ENCODE measurements around the gene CCT2. TPM values are rescaled to one million over a fixed set of nuclear protein-coding genes. Genes with fewer than 3 reads are reported as not detected.
A peak's percentile ranks its signal among the peaks of the same experiment; 100 is the strongest.

CCT2 gene
- total RNA-seq, 1 experiment from 2014 or later, result 398 TPM

GRCh38 chr12:69585189-69586062 lies at the start of gene CCT2 (continued):
- TF ChIP-seq JUND (IDR thresholded peaks at IDR 0.05) (no peak), POLR2AphosphoS5 (IDR thresholded peaks at IDR 0.05; ENCODE audit: low read depth, low read length) (peak; percentile 97), CEBPB (IDR thresholded peaks at IDR 0.05; ENCODE audit: low read depth) (no peak), EZH2 (IDR thresholded peaks at IDR 0.05) (no peak), SIN3A (IDR thresholded peaks at IDR 0.05; ENCODE audit: low read depth) (peak; percentile 97), YY1 (IDR thresholded peaks at IDR 0.05; ENCODE audit: extremely low read depth, insufficient replicate concordance, low read depth, low read length) (no peak), EZH2phosphoT487 (IDR thresholded peaks at IDR 0.05; ENCODE audit: borderline replicate concordance) (no peak)

- no peak for DNase-seq (ENCODE audit: low read depth, low spot score)
- Histone ChIP-seq H3K36me3 (ENCODE audit: control insufficient read depth in 1 of 2, insufficient read depth in 2 of 2, low read length in 2 of 2) (no peaks in the 10 kb centered on the region), H3K4me1 (ENCODE audit: control insufficient read depth in 1 of 2, insufficient read depth in 2 of 2, low read length in 2 of 2) (no peaks in the 10 kb centered on the region), H3K4me2 (ENCODE audit: low read length) (no peak overlapping the region), H2AFZ (ENCODE audit: low read depth, low read length, poor library complexity, severe bottlenecking) (no peak overlapping the region), H3K4me3 (replicated peaks in 1 of 2; ENCODE audit: low read depth in 1 of 2, low read length in 2 of 2) (no peak overlapping the region), H3K27me3 (ENCODE audit: insufficient read depth, low read length) (no peaks in the 10 kb centered on the region), H3K9ac (ENCODE audit: low read length) (no peak overlapping the region), H3K9me3 (ENCODE audit: control insufficient read depth in 1 of 2, insufficient read depth in 1 of 2, low read depth in 1 of 2, low read length in 2 of 2) (no peaks in the 10 kb centered on the region), H3K27ac (ENCODE audit: low read depth, low read length) (no peak overlapping the region), H3K79me2 (ENCODE audit: insufficient read depth, low read length) (peaks cover 12% of the 10 kb centered on the region), H4K20me1 (ENCODE audit: insufficient read depth) (no peaks in the 10 kb centered on the region), H3K9me2 (ENCODE audit: insufficient read depth) (no peaks in the 10 kb centered on the region)
- CTCF ChIA-PET, result no interaction called here
- no TSS peak for BruUV-seq (replicated peaks)
- RAD21 ChIA-PET (ENCODE audit: low non-redundant PET in 1 of 2, low total read pairs in 2 of 2, uncharacterized antibody in 2 of 2, unreplicated experiment in 2 of 2), result no interaction called here
- TF ChIP-seq SP1 (IDR thresholded peaks at IDR 0.05; ENCODE audit: low read depth), result no peak
- no peak for TF ChIP-seq ATF3 (IDR thresholded peaks at IDR 0.05)
- TF ChIP-seq EZH2 (IDR thresholded peaks at IDR 0.05), result no peak
- TF ChIP-seq CBX3 (IDR thresholded peaks at IDR 0.05; ENCODE audit: low read depth), result no peak
- no peak for TF ChIP-seq YY1 (IDR thresholded peaks at IDR 0.05; ENCODE audit: extremely low read depth, insufficient replicate concordance, low read depth, low read length)
- no peak for TF ChIP-seq ZBTB33 (IDR thresholded peaks at IDR 0.05; ENCODE audit: extremely low read depth, insufficient replicate concordance, low read length)
- no peak for TF ChIP-seq SIN3A (IDR thresholded peaks at IDR 0.05; ENCODE audit: low read depth)
- TF ChIP-seq ELF1 (IDR thresholded peaks at IDR 0.05; ENCODE audit: borderline replicate concordance, low read depth), result no peak
- POLR2A ChIA-PET, result no interaction called here
- intact Hi-C loops (cut with micrococcal nuclease), result no loop called here
- ATAC-seq, result no peak
Observed at GRCh38 chr12:69540987-69541386, 44.3 kb upstream of the CCT2 start.
